Aorta (tissue), 5 donors: ENCODE results near the gene RALGAPA2. TPM values are rescaled to one million over a fixed set of nuclear protein-coding genes. Genes with fewer than 3 reads are reported as not detected.

Source experiments
- ATAC-seq: fragments of 200-7000 bp; cut with Tn5 transposase; one replicate; pipeline ENCODE4 v1.9.1; 2022; ENCODE audit warnings: moderate library complexity; ENCODE audit not compliant: low FRiP score
- DNase-seq, 2 donors: peaks; one replicate each; pipeline ENCODE4 v3.0.0-alpha.2; 2020
- H3K27ac ChIP-seq, 2 donors: one replicate each; pipeline ENCODE4 v1.5.1; 2013; ENCODE audit warnings: low read length in 2 of 2, mild to moderate bottlenecking in 2 of 2, moderate library complexity in 2 of 2, control low read depth in 1 of 2, inconsistent platforms in 1 of 2, low read depth in 1 of 2
- H3K27me3 ChIP-seq, 2 donors: one replicate each; pipeline ENCODE4 v1.6.1; 2013; ENCODE audit warnings: control low read depth in 1 of 2, low read length in 1 of 2, mild to moderate bottlenecking in 1 of 2, moderate library complexity in 1 of 2; ENCODE audit not compliant: insufficient read depth in 2 of 2, control insufficient read depth in 1 of 2
- H3K36me3 ChIP-seq, 2 donors: one replicate each; pipeline ENCODE4 v1.6.1; 2013; ENCODE audit warnings: control low read depth in 1 of 2, low read length in 1 of 2, mild to moderate bottlenecking in 1 of 2; ENCODE audit not compliant: insufficient read depth in 2 of 2, control insufficient read depth in 1 of 2
- H3K4me1 ChIP-seq, 2 donors: one replicate each; pipeline ENCODE4 v1.6.1; 2013; ENCODE audit warnings: low read length in 2 of 2, control low read depth in 1 of 2, mild to moderate bottlenecking in 1 of 2, moderate library complexity in 1 of 2; ENCODE audit not compliant: insufficient read depth in 2 of 2, control insufficient read depth in 1 of 2
- H3K4me3 ChIP-seq, 2 donors: one replicate each; pipeline ENCODE4 v1.5.1; 2013; ENCODE audit warnings: low read length in 2 of 2, control low read depth in 1 of 2, mild to moderate bottlenecking in 1 of 2
- H3K9me3 ChIP-seq: one replicate; pipeline ENCODE4 v1.6.1; 2013; ENCODE audit warnings: mild to moderate bottlenecking, low read length; ENCODE audit not compliant: control insufficient read depth
- WGBS, 2 donors: extraction: QIAGEN DNeasy Blood & Tissue Kit; methylation state at CpG; one replicate each; pipeline ENCODE4 v1.1.7; 2013; 5-methylcytosine and 5-hydroxymethylcytosine counted together
- intact Hi-C, 2 donors: fragments of 100-400 bp; cut with DNase I; formaldehyde crosslinking; loops; one replicate each; pipeline versions ENCODE4 v1.14.2 to v1.15.0; 2022
- polyA plus RNA-seq, 2 donors: library from polyadenylated mRNA; stranded (reverse); fragments of 200-250 nt; gene quantifications; one replicate each; pipeline ENCODE4 v1.2.3, GENCODE V29; 2013
- total RNA-seq, 2 donors: library from RNA; stranded (reverse); fragmentation: NEBNext Ultra II Directional; extraction: Animal tissue kit (Norgen Biotek cat#: 25700); gene quantifications; one replicate each; pipeline ENCODE4 v1.2.1, GENCODE V29; 2021
- donor health status: healthy with polysubstance abuse.
- donor health status: Bipolar disorder and iron deficiency.
- donor health status: DM: no; HTN: no; CAD: no.
- donor health status: DM: no; HTN: no; CAD: no.
- donor health status: DM: yes; HTN: yes; CAD: no.

RALGAPA2 gene
- total and polyA plus RNA-seq, 4 donors, result 2.2 to 62.3 (median 19.2) TPM

DNA sequence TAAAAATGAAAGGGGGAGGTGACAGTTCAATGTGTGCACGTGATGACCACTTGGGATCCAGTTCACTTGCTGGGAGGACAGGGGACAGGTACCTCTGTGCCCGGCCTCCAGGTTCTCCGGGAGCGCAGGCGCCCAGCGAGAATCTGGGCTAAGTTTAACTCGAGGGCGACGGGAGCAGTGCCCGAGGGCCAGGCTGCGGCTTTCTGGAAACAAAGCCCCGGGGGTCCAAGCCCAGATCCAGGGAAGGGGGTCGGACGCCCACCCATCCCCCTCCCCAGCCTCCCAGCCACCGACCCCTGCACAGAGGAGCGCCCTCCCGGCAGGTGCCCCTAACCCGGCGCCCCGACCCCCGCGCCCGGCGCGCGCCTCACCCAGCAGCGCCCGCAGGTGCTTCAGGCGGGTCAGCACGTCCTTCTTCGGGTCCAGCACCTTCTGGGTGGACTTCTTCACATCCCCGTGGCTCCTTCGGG lies 405 bp downstream of the RALGAPA2 start:
- ATAC-seq (peak; percentile 19), DNase-seq (no peak)
- Histone ChIP-seq H3K9me3 (peaks cover 1% of the 10 kb centered on the region), H3K4me3 (peak overlapping the region; percentile 84 to 96), H3K36me3 (no peaks in the 10 kb centered on the region), H3K4me1 (peaks cover 0 to 5% of the 10 kb centered on the region in 2 donors), H3K27me3 (no peaks in the 10 kb centered on the region), H3K27ac (peak overlapping the region; percentile 8 to 13)
- WGBS, 2 donors, result 1 to 2% methylated on average over 28 to 33 of the region's 33 CpGs
- intact Hi-C loops, result loop anchor here (5.0 to 10.0 kb wide), 2 partner anchors 413 to 415 kb away; partner anchors contain the start of gene KIZ (in 2 of the 2)

DNA sequence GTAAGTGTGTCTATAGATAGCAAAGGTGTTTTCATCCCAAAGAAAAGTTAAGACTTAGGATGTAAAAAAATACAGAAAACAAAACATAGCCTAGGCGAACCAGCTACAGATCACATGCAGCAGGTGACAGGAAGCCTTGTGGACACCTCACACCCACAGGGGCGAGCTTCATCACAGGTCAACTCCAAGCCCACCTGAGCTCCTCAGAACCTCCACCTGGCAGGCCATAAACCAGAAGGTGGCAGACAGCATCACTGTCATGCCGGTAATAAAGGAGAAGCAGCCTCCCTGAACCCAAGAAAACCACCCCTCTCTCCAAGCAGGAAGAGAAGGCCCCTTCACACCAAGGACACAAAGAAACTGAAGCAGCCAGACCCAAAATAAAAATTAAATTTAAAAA lies 1.0 kb downstream of the RALGAPA2 start:
- peak overlapping the region in 1 of 2 donors; percentile 84 for H3K4me3 ChIP-seq
- DNase-seq (no peak), ATAC-seq (no peak)
- no peaks in the 10 kb centered on the region for H3K36me3 ChIP-seq
- intact Hi-C loops, result loop anchor here (5.0 to 10.0 kb wide), 2 partner anchors 413 to 416 kb away; partner anchors contain the start of gene KIZ (in 2 of the 2)
- H3K9me3 ChIP-seq, result peaks cover 1% of the 10 kb centered on the region
- WGBS, 2 donors, result 65 to 68% methylated on average over 3 of the region's 3 CpGs
- peaks cover 0 to 5% of the 10 kb centered on the region in 2 donors for H3K4me1 ChIP-seq
- H3K27me3 ChIP-seq, result no peaks in the 10 kb centered on the region
- no peak overlapping the region for H3K27ac ChIP-seq

DNA sequence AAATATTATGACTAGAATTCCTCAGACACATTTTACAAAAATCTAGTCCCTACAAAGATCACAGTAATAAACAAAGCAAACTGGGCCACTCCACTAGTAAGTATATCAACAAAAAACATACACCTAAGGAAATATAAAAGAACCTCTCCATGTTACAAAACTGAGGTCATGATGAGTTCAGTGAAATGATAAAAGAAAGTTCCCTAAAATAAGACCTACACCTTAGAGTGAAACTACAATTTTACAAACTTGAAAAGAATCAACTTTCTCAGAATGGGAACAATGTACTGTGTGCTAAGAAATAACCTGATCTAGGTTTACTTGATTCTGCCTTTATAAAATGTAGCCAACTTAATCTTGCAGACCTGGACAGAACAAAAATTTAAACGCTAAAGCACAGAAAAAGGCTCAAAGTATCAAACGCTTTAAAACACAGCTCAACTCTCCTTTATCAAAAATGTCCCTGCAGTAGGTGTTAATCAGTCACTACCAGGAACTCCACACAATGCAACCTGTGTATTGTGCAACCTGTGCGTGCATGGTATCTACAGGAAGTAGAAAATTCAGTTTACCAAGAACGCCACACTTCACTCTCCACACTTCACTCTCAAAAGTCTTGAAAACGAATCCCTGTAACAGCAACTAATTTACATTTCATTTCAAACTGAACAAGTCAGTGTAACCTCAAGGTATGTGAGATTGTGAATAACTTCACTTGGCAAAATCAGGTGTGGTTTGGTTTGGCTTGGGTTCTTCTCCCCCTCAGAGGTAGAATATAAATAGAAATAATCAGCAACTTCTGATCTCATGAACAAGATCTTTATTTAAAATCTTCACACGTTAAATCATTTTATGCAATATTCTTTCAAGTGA lies 1.8 kb downstream of the RALGAPA2 start:
- Histone ChIP-seq H3K36me3 (no peaks in the 10 kb centered on the region), H3K9me3 (peaks cover 1% of the 10 kb centered on the region), H3K27me3 (no peaks in the 10 kb centered on the region), H3K27ac (no peak overlapping the region), H3K4me1 (peaks cover 0 to 5% of the 10 kb centered on the region in 2 donors), H3K4me3 (no peak overlapping the region)
- ATAC-seq (no peak), DNase-seq (no peak)
- WGBS, 2 donors, result 75 to 77% methylated on average over 6 of the region's 6 CpGs
- intact Hi-C loops, result loop anchor here (5.0 to 10.0 kb wide), 2 partner anchors 414 to 417 kb away; partner anchors contain the start of gene KIZ (in 2 of the 2)

DNA sequence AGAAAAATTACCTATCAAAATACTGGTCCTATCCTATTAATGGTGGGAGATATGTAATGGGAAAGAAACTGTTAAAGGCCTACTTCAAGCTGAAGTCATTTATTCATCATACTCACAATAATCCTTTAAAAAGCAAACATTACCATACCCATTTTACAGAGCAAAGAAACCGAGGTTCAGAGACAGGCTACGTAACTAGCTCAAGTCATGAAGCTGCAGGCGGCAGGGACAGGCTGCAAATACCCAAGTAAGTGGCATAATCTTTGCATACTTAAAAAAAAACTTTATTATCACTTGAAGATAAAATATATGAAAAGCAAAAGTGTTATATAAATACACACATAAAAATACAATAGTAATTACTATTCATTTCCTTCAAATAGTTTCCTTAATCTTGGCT lies 2.6 kb downstream of the RALGAPA2 start:
- H3K36me3 ChIP-seq, result no peaks in the 10 kb centered on the region
- no peak overlapping the region for H3K27ac ChIP-seq
- peaks cover 0 to 5% of the 10 kb centered on the region in 2 donors for H3K4me1 ChIP-seq
- DNase-seq (no peak), ATAC-seq (no peak)
- no peak overlapping the region for H3K4me3 ChIP-seq
- 92 to 96% methylated on average over 3 of the region's 3 CpGs for WGBS, 2 donors
- intact Hi-C loops, result loop anchor here (5.0 to 10.0 kb wide), 2 partner anchors 415 to 417 kb away; partner anchors contain the start of gene KIZ (in 2 of the 2)
- H3K9me3 ChIP-seq, result peaks cover 1% of the 10 kb centered on the region
- H3K27me3 ChIP-seq, result no peaks in the 10 kb centered on the region

DNA sequence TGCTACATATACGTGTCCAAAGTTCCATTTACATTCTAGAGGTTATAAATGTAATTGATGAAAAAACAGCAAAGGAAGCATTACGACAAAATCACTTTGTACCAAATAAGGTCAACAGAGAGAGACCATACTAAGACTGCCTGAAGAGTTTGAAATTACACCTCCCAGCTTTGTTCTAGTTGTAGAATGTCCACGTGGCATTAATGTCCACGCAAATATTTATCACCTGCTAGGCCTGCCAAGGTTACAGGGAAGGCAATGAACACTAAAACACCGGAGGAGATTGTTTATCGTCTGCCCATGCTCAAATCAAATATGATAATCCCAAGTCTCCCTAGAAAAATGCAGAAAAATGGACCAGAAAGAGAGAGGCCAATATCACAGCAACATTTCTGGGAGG lies 6.2 kb downstream of the RALGAPA2 start:
- Histone ChIP-seq H3K4me3 (no peak overlapping the region), H3K36me3 (no peaks in the 10 kb centered on the region), H3K9me3 (peaks cover 1% of the 10 kb centered on the region), H3K27me3 (no peaks in the 10 kb centered on the region), H3K4me1 (peaks cover 0 to 5% of the 10 kb centered on the region in 2 donors), H3K27ac (no peak overlapping the region)
- 81 to 82% methylated on average over 6 of the region's 6 CpGs for WGBS, 2 donors
- no peak for DNase-seq
- ATAC-seq, result no peak
- intact Hi-C loops, result no loop called here

DNA sequence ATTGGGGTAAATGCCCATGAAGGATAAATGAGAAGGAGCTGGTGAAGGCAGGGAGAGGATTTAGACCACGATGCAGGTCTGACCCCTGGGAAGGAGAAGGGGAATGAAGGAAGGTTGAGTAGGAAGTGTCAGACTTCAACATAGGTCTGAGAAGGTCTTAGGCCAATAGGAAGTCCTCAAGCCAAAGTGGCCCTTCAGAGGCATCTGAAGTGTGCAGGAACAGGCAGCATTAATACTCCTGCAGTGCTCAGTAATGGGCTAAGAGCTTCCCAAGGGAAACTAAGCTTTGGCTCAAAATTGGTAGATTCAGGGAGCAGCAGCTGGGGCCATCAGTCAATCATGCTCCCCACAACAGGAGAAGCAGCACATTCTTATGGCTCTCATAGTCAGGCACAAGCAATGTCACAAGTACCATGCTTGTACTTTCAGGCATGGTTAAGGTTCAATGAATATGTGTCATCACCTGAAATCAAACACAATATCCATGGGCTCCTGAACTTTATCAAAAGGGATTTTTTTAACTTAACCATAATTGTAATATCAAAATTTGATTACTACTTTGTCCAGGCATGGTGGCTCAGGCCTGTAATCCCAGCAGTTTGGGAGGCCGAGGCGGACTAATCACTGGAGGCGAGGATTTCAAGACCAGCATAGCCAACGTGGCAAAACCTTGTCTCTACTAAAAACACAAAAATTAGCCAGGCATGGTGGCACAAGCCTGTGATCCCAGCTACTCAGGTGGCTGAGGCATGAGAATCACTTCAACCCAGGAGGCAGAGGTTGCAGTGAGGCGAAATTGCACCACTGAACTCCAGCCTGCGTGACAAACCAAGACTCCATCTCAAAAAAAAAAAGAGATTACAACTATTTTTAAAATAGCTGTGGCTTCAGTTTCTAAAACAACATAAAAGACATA lies 9.9 kb downstream of the RALGAPA2 start:
- Histone ChIP-seq H3K27ac (no peak overlapping the region), H3K9me3 (peaks cover under 1% of the 10 kb centered on the region), H3K27me3 (no peaks in the 10 kb centered on the region), H3K36me3 (no peaks in the 10 kb centered on the region), H3K4me1 (no peaks in the 10 kb centered on the region), H3K4me3 (no peak overlapping the region)
- ATAC-seq (no peak), DNase-seq (no peak)
- intact Hi-C loops, result no loop called here
- 90% methylated on average over 7 of the region's 7 CpGs for WGBS, 2 donors

DNA sequence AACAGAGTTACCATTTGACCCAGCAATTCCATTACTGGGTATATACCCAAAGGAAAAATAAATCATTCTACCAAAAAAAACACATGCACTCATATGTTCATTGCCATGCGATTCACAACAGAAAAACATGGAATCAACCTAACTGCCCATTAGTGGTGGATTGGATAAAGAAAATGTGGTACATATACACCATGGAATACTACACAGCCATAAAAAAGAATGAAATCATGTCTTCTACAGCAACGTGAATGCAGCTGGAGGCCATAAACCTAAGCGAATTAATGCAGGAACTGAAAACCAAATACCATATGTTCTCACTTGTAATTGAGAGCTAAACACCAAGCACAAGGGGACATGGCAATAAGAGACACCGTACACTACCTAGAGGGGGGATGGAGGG lies 12.5 kb downstream of the RALGAPA2 start:
- no peak overlapping the region for H3K27ac ChIP-seq
- no peak overlapping the region for H3K4me3 ChIP-seq
- H3K36me3 ChIP-seq, result no peaks in the 10 kb centered on the region
- intact Hi-C loops, result no loop called here
- H3K9me3 ChIP-seq, result no peaks in the 10 kb centered on the region
- WGBS, 2 donors, result 95 to 96% methylated on average over 4 of the region's 4 CpGs
- peaks cover 0 to 6% of the 10 kb centered on the region in 2 donors for H3K4me1 ChIP-seq
- no peak for ATAC-seq
- no peaks in the 10 kb centered on the region for H3K27me3 ChIP-seq
- DNase-seq, result no peak

DNA sequence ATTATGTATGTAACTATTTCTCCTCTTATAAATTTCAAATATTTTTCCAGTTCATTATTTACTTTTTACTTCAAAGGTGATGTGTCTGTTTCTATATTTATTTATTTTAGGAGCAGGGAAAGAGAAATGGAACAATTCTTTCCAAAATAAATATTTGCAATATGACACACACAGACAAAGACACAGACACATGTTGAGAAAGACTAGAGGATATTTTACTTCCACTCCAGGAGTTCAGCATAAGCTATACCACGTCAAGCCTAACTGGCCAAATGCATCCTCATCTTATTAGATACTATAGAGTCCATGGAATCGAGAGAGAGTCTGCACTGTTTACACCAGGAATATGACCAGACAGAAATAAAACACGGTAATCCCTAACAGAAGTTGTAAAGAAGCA lies 13.3 kb downstream of the RALGAPA2 start:
- no peak overlapping the region for H3K27ac ChIP-seq
- no peaks in the 10 kb centered on the region for H3K27me3 ChIP-seq
- peaks cover 0 to 6% of the 10 kb centered on the region in 2 donors for H3K4me1 ChIP-seq
- no peak for ATAC-seq
- no peak overlapping the region for H3K4me3 ChIP-seq
- H3K9me3 ChIP-seq, result no peaks in the 10 kb centered on the region
- WGBS, 2 donors, result 82 to 87% methylated on average over 3 of the region's 3 CpGs
- no peaks in the 10 kb centered on the region for H3K36me3 ChIP-seq
- no peak for DNase-seq
- intact Hi-C loops, result no loop called here
